GM19193 (cell line): ENCODE results near the gene ADCY1.

ENCODE experiments used
- POLR2A ChIP-seq: IDR thresholded peaks from 4 replicates; pipeline ENCODE4 v1.6.1; 2011; ENCODE audit not compliant: insufficient read depth, insufficient read length; ENCODE audit errors: extremely low read depth

ADCY1 gene

GRCh38 chr7:45646996-45647825, 73.0 kb downstream of the ADCY1 start:
- no peak for TF ChIP-seq POLR2A

DNA sequence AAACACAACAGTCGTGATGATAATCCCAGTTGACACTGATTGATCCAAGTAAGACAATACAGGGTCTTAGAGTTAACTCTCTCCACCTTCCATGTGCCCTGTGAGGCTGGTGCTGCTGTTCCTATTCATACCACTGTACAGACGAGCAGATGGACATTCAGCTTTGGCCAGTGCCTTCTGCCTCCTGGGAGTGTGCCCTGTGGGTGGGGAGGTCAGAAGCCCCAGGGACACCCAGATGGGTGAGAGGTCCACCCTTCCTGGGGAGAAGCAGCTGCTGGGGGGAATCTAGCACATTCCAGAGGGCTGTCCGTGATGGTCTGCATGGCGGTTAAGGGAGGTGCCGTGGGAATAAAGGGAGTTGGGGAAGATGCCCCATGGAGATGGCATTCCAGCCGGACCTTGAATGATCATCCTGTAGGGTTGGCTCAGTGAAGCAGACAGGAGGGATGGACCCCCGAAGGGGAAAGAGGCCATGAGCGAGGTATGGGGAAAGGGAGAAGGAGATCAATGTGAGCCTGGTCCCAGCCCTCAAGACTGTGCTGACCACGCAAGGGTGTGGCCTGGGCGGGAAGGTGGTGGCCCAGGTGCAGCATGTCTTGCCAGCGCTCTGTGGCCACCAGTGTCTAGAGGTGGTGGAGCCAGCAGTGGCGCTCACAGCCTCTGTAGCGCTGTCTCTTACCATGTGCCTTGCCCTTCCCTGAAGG, 74.0 kb downstream of the ADCY1 start:
- no peak for TF ChIP-seq POLR2A

- TF ChIP-seq POLR2A, result no peak
These were observed 74.5 kb downstream of the ADCY1 start for GRCh38 chr7:45648671-45648995.

DNA sequence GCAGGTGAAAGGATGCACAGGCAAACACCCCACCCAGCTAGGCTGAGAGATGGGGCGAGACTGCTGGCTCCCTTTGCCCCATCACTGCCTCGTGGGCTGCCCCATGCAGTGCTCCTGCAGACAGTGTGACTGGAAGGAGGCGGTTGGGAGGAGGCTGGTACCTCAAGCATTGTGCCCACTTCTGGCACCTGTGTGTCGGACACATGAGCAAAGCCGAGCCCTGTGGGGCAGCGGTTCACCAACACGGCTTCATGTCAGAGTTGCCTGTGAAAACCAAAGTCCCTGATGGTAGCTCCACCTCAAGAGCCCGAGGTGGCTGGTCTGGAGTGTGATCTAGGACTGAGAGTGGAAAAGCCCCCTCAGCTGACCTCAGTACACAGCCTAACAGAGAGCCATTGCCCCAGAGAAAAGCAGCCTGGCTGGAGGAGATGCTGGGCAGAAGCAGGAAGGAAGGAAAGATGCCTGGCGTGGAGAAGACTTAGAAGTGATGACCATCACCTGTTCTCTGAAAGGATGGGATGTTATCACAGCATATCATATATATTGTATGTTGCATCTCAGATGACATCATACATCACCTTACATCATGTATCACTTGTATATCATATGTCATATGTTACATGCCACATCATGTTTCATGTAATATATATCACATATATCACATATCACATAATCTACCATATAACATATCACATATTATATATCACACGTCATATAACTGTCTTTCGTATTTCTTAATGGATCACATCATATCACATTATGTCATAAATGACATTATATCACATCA, 75.6 kb downstream of the ADCY1 start:
- TF ChIP-seq POLR2A, result no peak

GRCh38 chr7:45650404-45651394, 76.5 kb downstream of the ADCY1 start:
- TF ChIP-seq POLR2A, result no peak

- TF ChIP-seq POLR2A, result no peak
These were observed 77.4 kb downstream of the ADCY1 start for GRCh38 chr7:45651540-45651939.

GRCh38 chr7:45652630-45653029, 78.5 kb downstream of the ADCY1 start:
- no peak for TF ChIP-seq POLR2A

- no peak for TF ChIP-seq POLR2A
These were observed 79.2 kb downstream of the ADCY1 start for GRCh38 chr7:45653209-45653907.

- TF ChIP-seq POLR2A, result no peak
These were observed 80.2 kb downstream of the ADCY1 start for GRCh38 chr7:45654341-45654740.

GRCh38 chr7:45655539-45655938, 81.4 kb downstream of the ADCY1 start:
- no peak for TF ChIP-seq POLR2A

- no peak for TF ChIP-seq POLR2A
These were observed 82.3 kb downstream of the ADCY1 start for GRCh38 chr7:45656431-45656830.

DNA sequence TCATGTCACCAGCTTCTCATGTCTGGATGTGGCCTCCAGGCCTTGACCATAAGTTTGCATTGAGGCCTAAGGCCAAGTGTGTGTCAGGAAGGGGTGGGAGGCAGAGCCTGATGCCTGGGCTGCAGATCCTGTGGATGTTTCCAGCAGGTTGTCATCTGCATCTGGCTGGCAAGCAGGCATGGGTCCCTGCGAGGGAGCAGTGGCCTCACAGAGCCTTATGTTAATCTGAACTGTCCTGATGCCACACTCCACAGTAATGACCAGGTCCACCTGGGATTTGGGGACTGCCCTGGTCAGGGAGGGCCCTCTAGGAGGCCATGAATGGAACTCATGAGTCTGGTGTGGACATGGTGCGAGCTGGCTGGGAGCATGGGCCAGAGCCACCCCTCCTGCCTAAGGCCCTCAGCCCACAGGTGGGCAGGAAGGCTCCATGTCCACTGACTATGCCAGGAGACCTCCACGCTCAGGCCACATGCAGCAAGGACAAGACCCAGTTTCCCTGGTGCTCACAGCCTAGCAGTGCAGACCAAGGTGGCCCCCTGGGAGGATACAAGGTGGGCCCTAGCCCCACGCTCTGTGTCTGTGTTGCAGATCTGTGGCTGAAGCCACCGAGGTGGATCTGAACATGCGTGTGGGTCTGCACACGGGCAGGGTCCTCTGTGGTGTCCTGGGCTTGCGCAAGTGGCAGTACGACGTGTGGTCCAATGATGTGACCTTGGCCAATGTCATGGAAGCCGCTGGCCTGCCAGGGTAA, 83.1 kb downstream of the ADCY1 start:
- no peak for TF ChIP-seq POLR2A
